Activated naive CD4-positive, alpha-beta T cell treated with anti-CD3 and anti-CD28 coated beads for 36 hours (primary cell): ENCODE data around the gene ARHGAP18. TPM values are rescaled to one million over a fixed set of nuclear protein-coding genes. Genes with fewer than 3 reads are reported as not detected.

ENCODE experiments used
- CTCF ChIA-PET: fragments of 350-600 bp; sonication (Branson Sonifier 250); formaldehyde crosslinking; loops from one replicate; lab custom pipeline; 2021; ENCODE audit warnings: antibody characterized with exemption; lab: Charles Lee
- DNase-seq: peaks from one replicate; pipeline ENCODE4 v3.0.0-alpha.2; 2020
- H3K27ac Mint-ChIP-seq: one replicate; pipeline ENCODE4 v1.8.0; 2021; ENCODE audit warnings: mild to moderate bottlenecking, mixed read lengths
- H3K27me3 Mint-ChIP-seq: one replicate; pipeline ENCODE4 v1.8.0; 2021; ENCODE audit warnings: low read depth, mixed read lengths
- H3K36me3 Mint-ChIP-seq: one replicate; pipeline ENCODE4 v1.8.0; 2021; ENCODE audit warnings: low read depth, mixed read lengths
- H3K4me1 Mint-ChIP-seq: one replicate; pipeline ENCODE4 v1.8.0; 2021; ENCODE audit warnings: low read depth, mixed read lengths
- H3K4me3 Mint-ChIP-seq: one replicate; pipeline ENCODE4 v1.8.0; 2021; ENCODE audit warnings: mild to moderate bottlenecking, moderate library complexity, mixed read lengths
- H3K9me3 Mint-ChIP-seq: one replicate; pipeline ENCODE4 v1.8.0; 2021; ENCODE audit warnings: mixed read lengths
- intact Hi-C: fragments of 100-400 bp; cut with micrococcal nuclease; formaldehyde crosslinking; loops from one replicate; pipeline ENCODE4 v1.15.1; 2023
- total RNA-seq, 2 experiments: library from RNA; stranded (reverse); gene quantifications; one replicate each; pipeline ENCODE4 v1.2.3, GENCODE V29; 2021

ARHGAP18 gene
- total RNA-seq, 2 experiments from 2014 or later, result 3.2 to 3.7 TPM

DNA sequence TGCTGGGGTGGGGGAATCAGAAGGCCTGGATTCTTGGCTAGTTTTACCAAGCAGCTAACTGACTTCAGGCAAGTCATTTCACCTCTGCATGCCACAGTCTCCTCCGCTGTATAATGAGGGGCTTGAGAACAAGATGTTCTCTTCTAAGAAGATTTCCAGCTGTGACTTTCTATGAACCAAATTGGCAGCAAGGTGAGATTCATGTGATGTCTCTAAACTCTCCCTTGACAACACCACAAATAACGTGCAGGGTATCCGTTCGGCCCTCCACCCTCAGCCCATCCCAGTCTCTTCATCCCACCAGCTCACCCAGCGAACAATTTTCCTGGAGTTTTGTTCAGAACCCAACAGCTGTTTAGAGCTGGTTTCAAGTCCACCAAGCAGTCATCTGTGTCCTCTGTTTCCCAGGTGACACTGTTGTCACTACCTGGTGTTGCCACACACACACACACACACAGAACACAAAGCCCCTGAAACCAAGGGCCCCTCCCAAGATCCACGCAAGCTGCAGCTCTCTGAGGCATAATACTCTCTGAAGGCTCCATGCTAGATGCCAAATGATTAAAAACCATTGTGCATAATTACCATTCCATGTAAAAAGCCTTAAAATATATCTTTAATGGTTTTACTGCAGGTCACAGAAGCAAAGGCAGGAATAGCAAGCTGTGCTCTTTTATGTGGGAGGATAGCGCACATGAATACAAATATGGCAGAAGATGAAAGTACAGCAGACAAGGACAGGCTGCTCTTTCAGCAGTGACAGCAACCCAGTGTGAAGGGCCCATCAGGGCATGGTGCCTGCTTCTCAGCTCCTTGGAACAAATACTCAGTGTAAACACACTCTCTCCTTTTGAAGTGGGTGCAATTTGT is 48.2 kb downstream of the ARHGAP18 start:
- Mint-ChIP-seq H3K4me1 (no peaks in the 10 kb centered on the region), H3K9me3 (no peaks in the 10 kb centered on the region), H3K36me3 (no peaks in the 10 kb centered on the region), H3K27ac (no peak overlapping the region), H3K27me3 (no peaks in the 10 kb centered on the region), H3K4me3 (no peak overlapping the region)
- intact Hi-C loops, result no loop called here
- no peak for DNase-seq
- CTCF ChIA-PET, result interaction anchor here (0.6 to 1.5 kb wide), 5 partner anchors 10 to 68 kb away, joined by 3 to 6 read pairs (median 5); no protein-coding TSS in a partner anchor

DNA sequence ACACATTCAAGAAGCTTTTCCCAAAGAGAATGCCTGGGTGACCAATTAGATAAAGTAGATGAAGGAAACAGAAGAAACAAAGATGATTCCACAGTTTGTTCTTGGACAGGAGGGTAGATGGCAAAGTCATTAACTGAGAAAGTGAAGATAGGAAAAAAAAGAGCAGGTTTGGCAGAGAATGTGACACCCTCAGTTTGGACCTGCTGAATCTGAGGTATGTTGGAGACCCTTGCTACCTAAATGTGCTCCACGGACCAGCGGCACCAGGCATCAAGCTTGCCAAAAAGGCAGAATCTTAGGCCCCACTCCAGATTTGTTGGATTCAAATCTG is 49.7 kb downstream of the ARHGAP18 start:
- intact Hi-C loops, result no loop called here
- Mint-ChIP-seq H3K27me3 (no peaks in the 10 kb centered on the region), H3K27ac (no peak overlapping the region), H3K4me3 (no peak overlapping the region), H3K36me3 (no peaks in the 10 kb centered on the region), H3K4me1 (peaks cover 6% of the 10 kb centered on the region), H3K9me3 (no peaks in the 10 kb centered on the region)
- CTCF ChIA-PET, result interaction anchor here (1.9 kb wide), 1 partner anchor 10 kb away, joined by 5 read pairs; no protein-coding TSS in a partner anchor
- no peak for DNase-seq

DNA sequence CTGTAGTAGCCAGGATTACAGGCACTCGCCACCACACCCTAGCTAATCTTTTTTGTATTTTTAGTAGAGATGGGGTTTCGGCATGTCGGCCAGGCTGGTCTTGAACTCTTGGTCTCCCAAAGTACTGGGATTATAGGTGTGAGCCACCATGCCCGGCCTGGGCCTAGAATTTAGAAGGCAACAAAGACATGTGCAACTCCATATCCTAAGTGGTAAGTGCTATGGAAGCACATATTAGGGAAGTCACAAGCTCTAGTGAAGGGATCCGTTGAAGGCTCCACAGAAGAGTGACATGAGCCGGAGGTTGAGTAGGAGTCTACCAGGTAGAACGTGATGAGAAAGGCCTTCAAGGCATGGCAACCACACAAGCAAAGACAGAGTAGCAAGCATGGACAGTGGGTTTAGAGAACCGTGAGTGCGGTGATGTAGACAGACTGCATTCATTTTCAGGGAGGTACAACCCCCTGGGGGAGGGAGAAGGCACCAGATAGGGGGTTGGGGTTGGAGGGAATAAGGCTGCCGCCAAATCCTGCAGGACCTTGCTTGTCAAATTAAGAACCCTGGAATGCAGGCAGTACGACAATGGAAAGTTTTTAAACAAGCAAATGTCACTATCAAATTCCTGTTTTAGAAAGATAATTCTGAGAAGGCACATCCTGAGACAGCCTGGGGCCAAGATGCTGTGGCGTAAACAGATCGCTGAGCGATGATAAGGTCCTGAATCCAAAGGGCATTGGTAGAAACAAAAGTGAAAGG is 50.2 kb downstream of the ARHGAP18 start:
- no peaks in the 10 kb centered on the region for H3K27me3 Mint-ChIP-seq
- intact Hi-C loops, result no loop called here
- no peaks in the 10 kb centered on the region for H3K9me3 Mint-ChIP-seq
- no peak overlapping the region for H3K27ac Mint-ChIP-seq
- H3K4me3 Mint-ChIP-seq, result no peak overlapping the region
- H3K4me1 Mint-ChIP-seq, result peaks cover 8% of the 10 kb centered on the region
- CTCF ChIA-PET, result interaction anchor here (1.9 kb wide), 1 partner anchor 9 kb away, joined by 5 read pairs; no protein-coding TSS in a partner anchor
- H3K36me3 Mint-ChIP-seq, result no peaks in the 10 kb centered on the region
- no peak for DNase-seq

DNA sequence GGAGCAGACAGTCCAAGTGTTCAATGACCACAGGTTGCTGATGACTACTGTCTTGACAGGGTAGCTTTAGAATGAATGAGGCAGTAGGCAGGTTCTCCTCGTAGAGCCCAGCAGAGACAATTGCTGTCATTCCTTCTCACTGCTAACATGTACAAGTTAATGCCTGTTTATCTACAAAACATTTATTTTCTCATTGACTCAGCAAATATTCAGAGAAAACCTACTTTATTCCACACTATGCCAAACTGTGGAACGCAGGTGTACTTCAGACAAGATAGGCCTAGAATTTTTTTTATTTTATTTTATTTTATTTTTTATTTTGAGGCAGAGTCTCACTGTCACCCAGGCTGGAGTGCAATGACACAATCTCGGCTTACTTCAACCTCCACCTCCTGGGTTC is 50.8 kb downstream of the ARHGAP18 start:
- CTCF ChIA-PET, result interaction anchor here (1.9 kb wide), 1 partner anchor 9 kb away, joined by 5 read pairs; no protein-coding TSS in a partner anchor
- H3K27ac Mint-ChIP-seq, result no peak overlapping the region
- DNase-seq, result no peak
- intact Hi-C loops, result no loop called here
- no peaks in the 10 kb centered on the region for H3K27me3 Mint-ChIP-seq
- no peaks in the 10 kb centered on the region for H3K9me3 Mint-ChIP-seq
- peaks cover 8% of the 10 kb centered on the region for H3K4me1 Mint-ChIP-seq
- H3K4me3 Mint-ChIP-seq, result no peak overlapping the region
- no peaks in the 10 kb centered on the region for H3K36me3 Mint-ChIP-seq

- no peak overlapping the region for H3K4me3 Mint-ChIP-seq
- CTCF ChIA-PET, result interaction anchor here (0.9 kb wide), 1 partner anchor 117 kb away, joined by 4 read pairs; no protein-coding TSS in a partner anchor
- H3K36me3 Mint-ChIP-seq, result no peaks in the 10 kb centered on the region
- no peak overlapping the region for H3K27ac Mint-ChIP-seq
- DNase-seq, result no peak
- H3K4me1 Mint-ChIP-seq, result peaks cover 8% of the 10 kb centered on the region
- no peaks in the 10 kb centered on the region for H3K27me3 Mint-ChIP-seq
- intact Hi-C loops, result no loop called here
- H3K9me3 Mint-ChIP-seq, result no peaks in the 10 kb centered on the region
Measured at GRCh38 chr6:129657483-129657882, 52.5 kb downstream of the ARHGAP18 start.

GRCh38 chr6:129655334-129655733 is 54.6 kb downstream of the ARHGAP18 start:
- no peak for DNase-seq
- CTCF ChIA-PET, result interaction anchor here (1.4 kb wide), 1 partner anchor 18 kb away, joined by 3 read pairs; no protein-coding TSS in a partner anchor
- H3K4me3 Mint-ChIP-seq, result no peak overlapping the region

GRCh38 chr6:129653746-129654145 is 56.2 kb downstream of the ARHGAP18 start:
- intact Hi-C loops, result no loop called here
- Mint-ChIP-seq H3K4me1 (peaks cover 8% of the 10 kb centered on the region), H3K9me3 (no peaks in the 10 kb centered on the region), H3K27ac (no peak overlapping the region), H3K27me3 (no peaks in the 10 kb centered on the region), H3K36me3 (no peaks in the 10 kb centered on the region), H3K4me3 (no peak overlapping the region)
- no peak for DNase-seq
- CTCF ChIA-PET, result interaction anchor here (1.2 kb wide), 1 partner anchor 77 kb away, joined by 5 read pairs; no protein-coding TSS in a partner anchor

More at GRCh38 chr6:129655334-129655733, 54.6 kb downstream of the ARHGAP18 start:
- Mint-ChIP-seq H3K36me3 (no peaks in the 10 kb centered on the region), H3K4me1 (peaks cover 8% of the 10 kb centered on the region), H3K27ac (no peak overlapping the region), H3K9me3 (no peaks in the 10 kb centered on the region), H3K27me3 (no peaks in the 10 kb centered on the region)
- intact Hi-C loops, result no loop called here

GRCh38 chr6:129653229-129653628 is 56.7 kb downstream of the ARHGAP18 start:
- H3K27ac Mint-ChIP-seq, result no peak overlapping the region
- H3K4me1 Mint-ChIP-seq, result peaks cover 8% of the 10 kb centered on the region
- intact Hi-C loops, result no loop called here
- DNase-seq, result no peak
- H3K4me3 Mint-ChIP-seq, result no peak overlapping the region
- no peaks in the 10 kb centered on the region for H3K36me3 Mint-ChIP-seq
- H3K27me3 Mint-ChIP-seq, result no peaks in the 10 kb centered on the region
- CTCF ChIA-PET, result interaction anchor here (0.5 to 1.2 kb wide), 2 partner anchors 78 to 88 kb away, joined by 3 to 5 read pairs; no protein-coding TSS in a partner anchor
- no peaks in the 10 kb centered on the region for H3K9me3 Mint-ChIP-seq

DNA sequence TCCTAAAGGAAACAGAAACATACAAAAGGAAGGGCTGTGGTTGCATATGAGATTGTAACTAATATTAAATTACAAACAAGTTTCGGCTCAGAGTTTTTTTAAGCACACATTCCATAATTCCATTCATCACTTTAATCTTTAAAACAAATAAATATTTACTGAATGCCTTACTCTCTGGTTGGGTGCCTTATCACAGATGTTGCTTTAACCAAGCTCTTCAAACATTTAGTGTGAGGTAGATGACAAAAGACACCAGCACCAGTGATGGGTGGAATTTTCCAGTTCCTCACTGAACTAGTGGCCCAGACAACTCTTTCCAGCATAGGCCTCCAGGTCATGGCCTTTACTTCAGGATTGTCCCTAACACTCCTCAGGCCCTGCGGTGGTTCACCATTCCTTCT is 58.7 kb downstream of the ARHGAP18 start:
- no peaks in the 10 kb centered on the region for H3K27me3 Mint-ChIP-seq
- H3K9me3 Mint-ChIP-seq, result no peaks in the 10 kb centered on the region
- H3K4me1 Mint-ChIP-seq, result peaks cover 8% of the 10 kb centered on the region
- DNase-seq, result no peak
- CTCF ChIA-PET, result interaction anchor here (0.7 to 1.6 kb wide), 2 partner anchors 8 to 20 kb away, joined by 3 to 5 read pairs; no protein-coding TSS in a partner anchor
- H3K4me3 Mint-ChIP-seq, result no peak overlapping the region
- intact Hi-C loops, result no loop called here
- H3K36me3 Mint-ChIP-seq, result no peaks in the 10 kb centered on the region
- H3K27ac Mint-ChIP-seq, result no peak overlapping the region

GRCh38 chr6:129648819-129649491 is 61.0 kb downstream of the ARHGAP18 start:
- intact Hi-C loops, result no loop called here
- Mint-ChIP-seq H3K27me3 (no peaks in the 10 kb centered on the region), H3K4me3 (no peak overlapping the region), H3K36me3 (no peaks in the 10 kb centered on the region), H3K9me3 (no peaks in the 10 kb centered on the region), H3K4me1 (no peaks in the 10 kb centered on the region), H3K27ac (no peak overlapping the region)
- CTCF ChIA-PET, result interaction anchor here (0.5 kb wide), 1 partner anchor 99 kb away, joined by 3 read pairs; no protein-coding TSS in a partner anchor
- no peak for DNase-seq

GRCh38 chr6:129647044-129647443 is 62.9 kb downstream of the ARHGAP18 start:
- DNase-seq, result no peak
- CTCF ChIA-PET, result no interaction called here
- Mint-ChIP-seq H3K9me3 (no peaks in the 10 kb centered on the region), H3K36me3 (no peaks in the 10 kb centered on the region), H3K27ac (no peak overlapping the region), H3K4me3 (no peak overlapping the region), H3K27me3 (no peaks in the 10 kb centered on the region), H3K4me1 (no peaks in the 10 kb centered on the region)
- intact Hi-C loops, result no loop called here

DNA sequence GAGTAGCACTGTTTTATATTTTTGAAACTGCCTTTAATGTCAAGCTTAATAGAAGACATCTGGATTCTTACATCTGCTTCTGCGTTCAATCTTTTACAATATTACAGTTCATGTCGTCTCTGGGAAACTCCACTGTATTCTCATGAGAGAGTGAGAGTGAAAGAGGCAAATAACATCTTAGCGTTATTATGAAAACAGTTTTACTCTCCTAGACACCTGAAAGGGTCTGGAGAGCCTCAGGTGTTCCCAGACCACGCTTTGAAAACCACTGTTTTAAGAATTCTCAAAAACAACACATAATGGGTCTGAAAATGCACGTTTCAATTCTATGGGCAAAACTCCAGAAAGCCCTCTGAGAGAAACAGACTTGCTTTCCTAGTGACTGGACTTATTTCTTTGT is 63.3 kb downstream of the ARHGAP18 start:
- H3K27ac Mint-ChIP-seq, result no peak overlapping the region
- intact Hi-C loops, result no loop called here
- CTCF ChIA-PET, result no interaction called here
- no peaks in the 10 kb centered on the region for H3K9me3 Mint-ChIP-seq
- DNase-seq, result no peak
- no peaks in the 10 kb centered on the region for H3K36me3 Mint-ChIP-seq
- H3K4me3 Mint-ChIP-seq, result no peak overlapping the region
- no peaks in the 10 kb centered on the region for H3K4me1 Mint-ChIP-seq
- H3K27me3 Mint-ChIP-seq, result no peaks in the 10 kb centered on the region
